Hepatocyte (in vitro differentiated cells): ENCODE data around the gene SDF4.

Experiments used
- CTCF ChIP-seq: fragments of 200-600 bp; sonication (generic); IDR thresholded peaks from 2 replicates; pipeline ENCODE4 v1.5.1; 2016; ENCODE audit warnings: antibody characterized with exemption, mild to moderate bottlenecking; ENCODE audit not compliant: poor library complexity
- EZH2 ChIP-seq: fragments of 200-600 bp; sonication (generic); IDR thresholded peaks from 2 replicates; pipeline ENCODE4 v1.6.1; 2016; ENCODE audit warnings: antibody characterized with exemption, mild to moderate bottlenecking, borderline replicate concordance
- EZH2phosphoT487 ChIP-seq: fragments of 200-600 bp; sonication (generic); IDR thresholded peaks from one replicate; pipeline ENCODE4 v1.6.1; 2018; ENCODE audit warnings: antibody characterized with exemption, mild to moderate bottlenecking, low read depth, moderate library complexity; ENCODE audit not compliant: unreplicated experiment, severe bottlenecking

- TF ChIP-seq CTCF (no peak), EZH2 (no peak), EZH2phosphoT487 (no peak)
These were observed 49.1 kb upstream of the SDF4 start for GRCh38 chr1:1280782-1281481.
